HEK293 (cell line): ENCODE results near the gene WWC1.

Experiments used
- CTCF ChIA-PET: fragments of 350-600 bp; formaldehyde crosslinking; extraction: SDS; loops from one replicate; lab custom pipeline; 2021; ENCODE audit warnings: antibody characterized with exemption; lab: Yijun Ruan, JAX
- POLR2A ChIA-PET: fragments of 300-600 bp; formaldehyde crosslinking; extraction: SDS; loops from one replicate; lab custom pipeline; 2020; ENCODE audit warnings: antibody characterized with exemption, inconsistent platforms; lab: Yijun Ruan, JAX
- H3K27ac ChIP-seq: fragments of 200-500 bp; sonication (Bioruptor generic); 2 replicates; pipeline ENCODE4 v1.5.1; 2014; ENCODE audit warnings: low read depth, low read length, control low read depth, inconsistent platforms; ENCODE audit errors: extremely low read depth
- H3K36me3 ChIP-seq, 2 experiments: fragments of 200-500 bp in 1 of 2; sonication (Bioruptor generic) in 1 of 2; 1 replicate in 1 of 2; 2 replicates in 1 of 2; pipeline ENCODE4 v1.5.1; 2014 to 2017; ENCODE audit warnings: inconsistent platforms in 2 of 2, low read length in 2 of 2; ENCODE audit not compliant: control insufficient read depth in 2 of 2, insufficient read depth in 1 of 2
- H3K4me1 ChIP-seq: fragments of 200-500 bp; sonication (Bioruptor generic); 2 replicates; pipeline ENCODE4 v1.5.1; 2014; ENCODE audit warnings: mild to moderate bottlenecking, low read length, inconsistent platforms; ENCODE audit not compliant: control insufficient read depth, insufficient read depth
- H3K4me3 ChIP-seq: 2 replicates; pipeline ENCODE4 v1.5.1; 2011; ENCODE audit warnings: low read depth, mild to moderate bottlenecking, control low read depth, low read length, moderate library complexity
- H3K9me3 ChIP-seq: fragments of 200-500 bp; sonication (Bioruptor generic); 2 replicates; pipeline ENCODE4 v1.5.1; 2014; ENCODE audit warnings: low read depth, low read length, inconsistent platforms; ENCODE audit not compliant: control insufficient read depth, insufficient read depth
- AEBP2 ChIP-seq: fragments of 450-650 bp; formaldehyde crosslinking; IDR thresholded peaks from 2 replicates; pipeline ENCODE4 v1.5.1; 2016; ENCODE audit warnings: missing biosample characterization, missing genetic modification characterization, borderline replicate concordance
- KLF1 ChIP-seq: fragments of 450-650 bp; formaldehyde crosslinking; IDR thresholded peaks from 2 replicates; pipeline ENCODE4 v1.5.1; 2016; ENCODE audit warnings: missing biosample characterization, missing genetic modification characterization
- KLF8 ChIP-seq: fragments of 450-650 bp; formaldehyde crosslinking; IDR thresholded peaks from 2 replicates; pipeline ENCODE4 v1.5.1; 2016; ENCODE audit warnings: missing biosample characterization, missing genetic modification characterization
- PRDM1 ChIP-seq: fragments of 450-650 bp; formaldehyde crosslinking; IDR thresholded peaks from 2 replicates; pipeline ENCODE4; 2016; ENCODE audit warnings: missing biosample characterization, missing genetic modification characterization
- SETDB1 ChIP-seq: IDR thresholded peaks from one replicate; pipeline ENCODE4 v1.6.1; 2017; ENCODE audit warnings: mild to moderate bottlenecking, low read length, moderate library complexity, mixed read lengths; ENCODE audit not compliant: insufficient read length
- SP7 ChIP-seq: fragments of 450-650 bp; formaldehyde crosslinking; IDR thresholded peaks from 2 replicates; pipeline ENCODE4 v1.5.1; 2016; ENCODE audit warnings: missing biosample characterization, missing genetic modification characterization
- ZBTB48 ChIP-seq: fragments of 450-650 bp; formaldehyde crosslinking; IDR thresholded peaks from 2 replicates; pipeline ENCODE4 v1.5.1; 2016; ENCODE audit warnings: missing biosample characterization, missing genetic modification characterization
- ZBTB8A ChIP-seq: fragments of 450-650 bp; formaldehyde crosslinking; IDR thresholded peaks from 2 replicates; pipeline ENCODE4 v1.5.1; 2016; ENCODE audit warnings: missing biosample characterization, missing genetic modification characterization
- ZEB2 ChIP-seq: fragments of 450-650 bp; formaldehyde crosslinking; IDR thresholded peaks from 2 replicates; pipeline ENCODE4 v1.5.1; 2016; ENCODE audit warnings: missing biosample characterization, missing genetic modification characterization
- ZFP37 ChIP-seq: fragments of 450-650 bp; formaldehyde crosslinking; IDR thresholded peaks from 2 replicates; pipeline ENCODE4 v1.5.1; 2016; ENCODE audit warnings: missing biosample characterization, missing genetic modification characterization
- ZFP69B ChIP-seq: fragments of 450-650 bp; formaldehyde crosslinking; IDR thresholded peaks from 2 replicates; pipeline ENCODE4 v1.5.1; 2016; ENCODE audit warnings: missing biosample characterization, missing genetic modification characterization
- ZIC2 ChIP-seq: fragments of 450-650 bp; formaldehyde crosslinking; IDR thresholded peaks from 2 replicates; pipeline ENCODE4 v1.5.1; 2016; ENCODE audit warnings: missing biosample characterization, missing genetic modification characterization
- ZNF140 ChIP-seq: fragments of 450-650 bp; formaldehyde crosslinking; IDR thresholded peaks from 2 replicates; pipeline ENCODE4 v1.5.1; 2016; ENCODE audit warnings: missing biosample characterization, missing genetic modification characterization
- ZNF184 ChIP-seq: fragments of 450-650 bp; IDR thresholded peaks from 2 replicates; pipeline ENCODE4 v1.5.1; 2018; ENCODE audit warnings: missing biosample characterization, mild to moderate bottlenecking, missing genetic modification characterization
- ZNF19 ChIP-seq: fragments of 450-650 bp; formaldehyde crosslinking; IDR thresholded peaks from 2 replicates; pipeline ENCODE4; 2016; ENCODE audit warnings: missing biosample characterization, missing genetic modification characterization, low read depth
- ZNF223 ChIP-seq: fragments of 450-650 bp; formaldehyde crosslinking; IDR thresholded peaks from 2 replicates; pipeline ENCODE4 v1.5.1; 2016; ENCODE audit warnings: missing biosample characterization, missing genetic modification characterization
- ZNF335 ChIP-seq: fragments of 450-650 bp; formaldehyde crosslinking; conservative IDR thresholded peaks from 2 replicates; pipeline ENCODE4 v1.5.1; 2016; ENCODE audit warnings: missing biosample characterization, missing genetic modification characterization
- ZNF350 ChIP-seq: fragments of 450-650 bp; formaldehyde crosslinking; IDR thresholded peaks from 2 replicates; pipeline ENCODE4 v1.5.0; 2017; ENCODE audit warnings: missing biosample characterization, mild to moderate bottlenecking, missing genetic modification characterization
- ZNF529 ChIP-seq: fragments of 450-650 bp; formaldehyde crosslinking; IDR thresholded peaks from 2 replicates; pipeline ENCODE4 v1.5.1; 2017; ENCODE audit warnings: missing genetic modification characterization, missing biosample characterization; ENCODE audit not compliant: insufficient replicate concordance
- ZNF555 ChIP-seq: fragments of 450-650 bp; formaldehyde crosslinking; conservative IDR thresholded peaks from 2 replicates; pipeline ENCODE4 v1.5.1; 2017; ENCODE audit warnings: missing biosample characterization, mild to moderate bottlenecking, missing genetic modification characterization, inconsistent platforms
- ZNF610 ChIP-seq: fragments of 450-650 bp; formaldehyde crosslinking; IDR thresholded peaks from 2 replicates; pipeline ENCODE4 v1.5.1; 2016; ENCODE audit warnings: missing biosample characterization, missing genetic modification characterization, borderline replicate concordance
- ZNF623 ChIP-seq: fragments of 450-650 bp; formaldehyde crosslinking; IDR thresholded peaks from 2 replicates; pipeline ENCODE4 v1.5.1; 2016; ENCODE audit warnings: missing biosample characterization, missing genetic modification characterization
- ZNF629 ChIP-seq: fragments of 450-650 bp; formaldehyde crosslinking; IDR thresholded peaks from 2 replicates; pipeline ENCODE4 v1.5.1; 2017; ENCODE audit warnings: missing biosample characterization, missing genetic modification characterization
- ZNF701 ChIP-seq: fragments of 450-650 bp; formaldehyde crosslinking; IDR thresholded peaks from 2 replicates; pipeline ENCODE4 v1.5.1; 2016; ENCODE audit warnings: missing biosample characterization, missing genetic modification characterization
- ZNF792 ChIP-seq: fragments of 450-650 bp; formaldehyde crosslinking; IDR thresholded peaks from 2 replicates; pipeline ENCODE4 v1.5.1; 2016; ENCODE audit warnings: missing biosample characterization, missing genetic modification characterization
- ZNF830 ChIP-seq: fragments of 450-650 bp; IDR thresholded peaks from 2 replicates; pipeline ENCODE4 v1.5.0; 2018; ENCODE audit warnings: missing biosample characterization, missing genetic modification characterization, low read depth, mild to moderate bottlenecking, moderate library complexity
- TF ChIP-seq, protein P1 (sequence below): fragments of 450-650 bp; formaldehyde crosslinking; IDR thresholded peaks from 2 replicates; pipeline ENCODE4 v1.5.1; 2016; ENCODE audit warnings: missing biosample characterization, missing genetic modification characterization
- TF ChIP-seq, protein P2 (sequence below): fragments of 450-650 bp; formaldehyde crosslinking; IDR thresholded peaks from 2 replicates; pipeline ENCODE4 v1.5.1; 2016; ENCODE audit warnings: missing biosample characterization, missing genetic modification characterization, borderline replicate concordance
- TF ChIP-seq, protein P3 (sequence below): fragments of 450-650 bp; formaldehyde crosslinking; IDR thresholded peaks from 2 replicates; pipeline ENCODE4 v1.5.1; 2016; ENCODE audit warnings: missing biosample characterization, missing genetic modification characterization

Gene WWC1

DNA sequence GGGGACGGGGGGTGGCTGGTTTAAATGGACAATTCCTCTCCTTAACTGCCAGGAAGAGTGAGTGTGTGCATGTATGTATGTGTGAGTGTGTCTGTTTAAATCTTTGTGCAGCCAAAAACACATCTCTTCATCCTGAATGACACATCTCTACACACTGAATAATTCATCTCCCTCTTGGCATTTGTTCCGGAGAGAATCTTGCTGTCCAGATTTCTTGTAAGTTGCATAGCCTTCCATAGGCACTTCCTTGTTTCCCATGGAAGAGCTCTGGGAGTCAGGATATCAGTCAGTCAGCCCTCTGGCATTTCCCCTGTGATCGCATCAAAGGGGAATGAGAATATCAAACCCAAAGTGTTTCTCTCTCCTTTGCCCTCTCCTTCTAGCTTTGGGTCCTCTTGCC is 74.7 kb downstream of the WWC1 start:
- CTCF ChIA-PET = interaction anchor here (0.7 kb wide), 1 partner anchor 8 kb away, joined by 3 read pairs; no protein-coding TSS in a partner anchor
- no peaks in the 10 kb centered on the region for H3K36me3 ChIP-seq
- H3K4me1 ChIP-seq = no peaks in the 10 kb centered on the region
- TF ChIP-seq ZBTB8A (tag by site-specific recombination) = no peak
- no peak for TF ChIP-seq SETDB1
- no peak for TF ChIP-seq ZFP69B
- TF ChIP-seq ZIC2 (tag by site-specific recombination) = no peak
- TF ChIP-seq AEBP2 (tag by site-specific recombination) = no peak
- no peak for TF ChIP-seq KLF1
- TF ChIP-seq ZNF350 = no peak
- TF ChIP-seq ZNF701 (tag by site-specific recombination) = no peak
- H3K9me3 ChIP-seq = no peaks in the 10 kb centered on the region
- no peak overlapping the region for H3K4me3 ChIP-seq
- no peak overlapping the region for H3K27ac ChIP-seq
- POLR2A ChIA-PET = interaction anchor here (0.6 kb wide), 1 partner anchor 51 kb away, joined by 3 read pairs; no protein-coding TSS in a partner anchor

DNA sequence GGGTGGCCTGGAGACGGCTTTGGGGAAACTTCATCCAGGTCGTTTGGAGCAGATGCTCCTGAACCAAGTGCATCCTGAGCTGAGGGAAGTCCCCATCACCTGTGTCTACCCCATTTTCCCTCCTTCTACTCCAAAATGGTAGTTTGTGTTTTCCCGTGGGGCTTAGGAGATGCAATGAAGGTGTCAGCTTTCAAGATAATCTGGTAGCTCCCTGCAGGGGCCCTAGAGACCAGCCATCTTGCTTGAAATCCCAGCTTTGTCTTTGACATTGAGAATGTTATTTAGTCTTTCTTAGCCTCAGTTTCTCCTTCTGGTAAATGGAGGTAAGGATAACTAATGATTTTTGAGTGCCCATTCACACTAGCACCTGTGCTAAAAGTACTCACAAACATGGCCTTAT is 77.4 kb downstream of the WWC1 start:
- Histone ChIP-seq H3K36me3 (no peaks in the 10 kb centered on the region), H3K9me3 (no peaks in the 10 kb centered on the region), H3K27ac (no peak overlapping the region), H3K4me1 (no peaks in the 10 kb centered on the region), H3K4me3 (no peak overlapping the region)
- CTCF ChIA-PET = no interaction called here
- POLR2A ChIA-PET = no interaction called here
- TF ChIP-seq ZNF223 (tag by site-specific recombination) (no peak), ZNF184 (tag by site-specific recombination) (no peak), ZNF555 (tag by site-specific recombination) (no peak), PRDM1 (tag by site-specific recombination) (no peak), ZNF140 (no peak), ZNF529 (tag by site-specific recombination) (no peak), ZNF19 (tag by site-specific recombination) (no peak), ZNF792 (tag by site-specific recombination) (no peak), ZBTB48 (tag by site-specific recombination) (no peak), ZNF610 (tag by site-specific recombination) (no peak), ZNF629 (tag by site-specific recombination) (no peak), ZFP37 (tag by site-specific recombination) (no peak), SP7 (tag by site-specific recombination) (no peak), KLF8 (tag by site-specific recombination) (no peak), ZEB2 (tag by site-specific recombination) (no peak)
- TF ChIP-seq, protein P1, sequence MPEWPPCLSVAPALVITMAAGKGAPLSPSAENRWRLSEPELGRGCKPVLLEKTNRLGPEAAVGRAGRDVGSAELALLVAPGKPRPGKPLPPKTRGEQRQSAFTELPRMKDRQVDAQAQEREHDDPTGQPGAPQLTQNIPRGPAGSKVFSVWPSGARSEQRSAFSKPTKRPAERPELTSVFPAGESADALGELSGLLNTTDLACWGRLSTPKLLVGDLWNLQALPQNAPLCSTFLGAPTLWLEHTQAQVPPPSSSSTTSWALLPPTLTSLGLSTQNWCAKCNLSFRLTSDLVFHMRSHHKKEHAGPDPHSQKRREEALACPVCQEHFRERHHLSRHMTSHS = no peak

- no peaks in the 10 kb centered on the region for H3K4me1 ChIP-seq
- H3K27ac ChIP-seq = no peak overlapping the region
- POLR2A ChIA-PET = no interaction called here
- CTCF ChIA-PET = no interaction called here
- no peaks in the 10 kb centered on the region for H3K36me3 ChIP-seq
- H3K4me3 ChIP-seq = no peak overlapping the region
- H3K9me3 ChIP-seq = no peaks in the 10 kb centered on the region
- TF ChIP-seq, protein P2, sequence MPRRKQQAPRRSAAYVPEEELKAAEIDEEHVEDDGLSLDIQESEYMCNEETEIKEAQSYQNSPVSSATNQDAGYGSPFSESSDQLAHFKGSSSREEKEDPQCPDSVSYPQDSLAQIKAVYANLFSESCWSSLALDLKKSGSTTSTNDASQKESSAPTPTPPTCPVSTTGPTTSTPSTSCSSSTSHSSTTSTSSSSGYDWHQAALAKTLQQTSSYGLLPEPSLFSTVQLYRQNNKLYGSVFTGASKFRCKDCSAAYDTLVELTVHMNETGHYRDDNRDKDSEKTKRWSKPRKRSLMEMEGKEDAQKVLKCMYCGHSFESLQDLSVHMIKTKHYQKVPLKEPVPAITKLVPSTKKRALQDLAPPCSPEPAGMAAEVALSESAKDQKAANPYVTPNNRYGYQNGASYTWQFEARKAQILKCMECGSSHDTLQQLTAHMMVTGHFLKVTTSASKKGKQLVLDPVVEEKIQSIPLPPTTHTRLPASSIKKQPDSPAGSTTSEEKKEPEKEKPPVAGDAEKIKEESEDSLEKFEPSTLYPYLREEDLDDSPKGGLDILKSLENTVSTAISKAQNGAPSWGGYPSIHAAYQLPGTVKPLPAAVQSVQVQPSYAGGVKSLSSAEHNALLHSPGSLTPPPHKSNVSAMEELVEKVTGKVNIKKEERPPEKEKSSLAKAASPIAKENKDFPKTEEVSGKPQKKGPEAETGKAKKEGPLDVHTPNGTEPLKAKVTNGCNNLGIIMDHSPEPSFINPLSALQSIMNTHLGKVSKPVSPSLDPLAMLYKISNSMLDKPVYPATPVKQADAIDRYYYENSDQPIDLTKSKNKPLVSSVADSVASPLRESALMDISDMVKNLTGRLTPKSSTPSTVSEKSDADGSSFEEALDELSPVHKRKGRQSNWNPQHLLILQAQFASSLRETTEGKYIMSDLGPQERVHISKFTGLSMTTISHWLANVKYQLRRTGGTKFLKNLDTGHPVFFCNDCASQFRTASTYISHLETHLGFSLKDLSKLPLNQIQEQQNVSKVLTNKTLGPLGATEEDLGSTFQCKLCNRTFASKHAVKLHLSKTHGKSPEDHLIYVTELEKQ (tag by site-specific recombination) = no peak
- TF ChIP-seq PRDM1 (tag by site-specific recombination) (no peak), ZNF335 (no peak), ZIC2 (tag by site-specific recombination) (no peak), ZNF830 (tag by site-specific recombination) (no peak), ZNF623 (no peak)
- TF ChIP-seq, protein P3, sequence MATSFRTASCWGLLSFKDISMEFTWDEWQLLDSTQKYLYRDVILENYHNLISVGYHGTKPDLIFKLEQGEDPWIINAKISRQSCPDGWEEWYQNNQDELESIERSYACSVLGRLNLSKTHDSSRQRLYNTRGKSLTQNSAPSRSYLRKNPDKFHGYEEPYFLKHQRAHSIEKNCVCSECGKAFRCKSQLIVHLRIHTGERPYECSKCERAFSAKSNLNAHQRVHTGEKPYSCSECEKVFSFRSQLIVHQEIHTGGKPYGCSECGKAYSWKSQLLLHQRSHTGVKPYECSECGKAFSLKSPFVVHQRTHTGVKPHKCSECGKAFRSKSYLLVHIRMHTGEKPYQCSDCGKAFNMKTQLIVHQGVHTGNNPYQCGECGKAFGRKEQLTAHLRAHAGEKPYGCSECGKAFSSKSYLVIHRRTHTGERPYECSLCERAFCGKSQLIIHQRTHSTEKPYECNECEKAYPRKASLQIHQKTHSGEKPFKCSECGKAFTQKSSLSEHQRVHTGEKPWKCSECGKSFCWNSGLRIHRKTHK (tag by site-specific recombination) = no peak
These were observed 79.4 kb downstream of the WWC1 start for GRCh38 chr5:168370831-168371230.
